GM12874 (cell line): ENCODE measurements around the gene MIOX.

Experiments
- TF ChIP-seq, protein P1 (sequence below): IDR thresholded peaks from 2 replicates; pipeline ENCODE4 v1.5.1; 2011; ENCODE audit warnings: low read depth, mild to moderate bottlenecking, control low read depth, low read length, moderate library complexity; ENCODE audit not compliant: insufficient read depth

Gene MIOX

DNA sequence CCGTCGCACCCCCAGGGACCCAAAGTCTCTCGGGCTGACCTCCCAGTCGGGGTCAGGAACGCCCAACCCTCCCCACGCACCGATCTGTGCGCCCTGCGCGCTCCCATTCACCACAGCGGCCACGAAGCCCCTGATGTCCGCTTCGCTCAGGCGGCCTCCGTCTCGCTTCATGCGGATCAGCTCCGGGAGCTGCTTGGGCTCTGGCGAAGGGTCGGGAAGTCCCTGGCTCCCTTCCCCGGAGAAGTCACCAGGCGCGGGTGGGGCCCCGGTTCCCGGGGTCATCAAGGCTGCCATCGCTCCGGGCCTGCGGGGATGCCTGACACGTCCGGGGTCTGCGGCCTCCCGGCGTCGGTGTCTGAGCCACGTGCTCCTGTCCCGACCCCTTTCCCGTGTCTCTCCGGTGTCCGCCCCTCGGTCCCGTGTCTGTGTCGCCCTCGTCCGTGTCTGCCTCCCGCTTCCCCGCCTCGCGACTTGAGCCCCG is 42.8 kb downstream of the MIOX start:
- TF ChIP-seq, protein P1, sequence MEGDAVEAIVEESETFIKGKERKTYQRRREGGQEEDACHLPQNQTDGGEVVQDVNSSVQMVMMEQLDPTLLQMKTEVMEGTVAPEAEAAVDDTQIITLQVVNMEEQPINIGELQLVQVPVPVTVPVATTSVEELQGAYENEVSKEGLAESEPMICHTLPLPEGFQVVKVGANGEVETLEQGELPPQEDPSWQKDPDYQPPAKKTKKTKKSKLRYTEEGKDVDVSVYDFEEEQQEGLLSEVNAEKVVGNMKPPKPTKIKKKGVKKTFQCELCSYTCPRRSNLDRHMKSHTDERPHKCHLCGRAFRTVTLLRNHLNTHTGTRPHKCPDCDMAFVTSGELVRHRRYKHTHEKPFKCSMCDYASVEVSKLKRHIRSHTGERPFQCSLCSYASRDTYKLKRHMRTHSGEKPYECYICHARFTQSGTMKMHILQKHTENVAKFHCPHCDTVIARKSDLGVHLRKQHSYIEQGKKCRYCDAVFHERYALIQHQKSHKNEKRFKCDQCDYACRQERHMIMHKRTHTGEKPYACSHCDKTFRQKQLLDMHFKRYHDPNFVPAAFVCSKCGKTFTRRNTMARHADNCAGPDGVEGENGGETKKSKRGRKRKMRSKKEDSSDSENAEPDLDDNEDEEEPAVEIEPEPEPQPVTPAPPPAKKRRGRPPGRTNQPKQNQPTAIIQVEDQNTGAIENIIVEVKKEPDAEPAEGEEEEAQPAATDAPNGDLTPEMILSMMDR, result no peak

GRCh38 chr22:50529897-50530579 is 43.4 kb downstream of the MIOX start, which contains the start of gene TYMP:
Gene TYMP (minus strand): TSS chr22:50530012. CDS start chr22:50529709, 303 bp downstream.
- TF ChIP-seq, protein P1, result no peak

- TF ChIP-seq, protein P1, result no peak
Measured at GRCh38 chr22:50530580-50530876, 43.9 kb downstream of the MIOX start.

DNA sequence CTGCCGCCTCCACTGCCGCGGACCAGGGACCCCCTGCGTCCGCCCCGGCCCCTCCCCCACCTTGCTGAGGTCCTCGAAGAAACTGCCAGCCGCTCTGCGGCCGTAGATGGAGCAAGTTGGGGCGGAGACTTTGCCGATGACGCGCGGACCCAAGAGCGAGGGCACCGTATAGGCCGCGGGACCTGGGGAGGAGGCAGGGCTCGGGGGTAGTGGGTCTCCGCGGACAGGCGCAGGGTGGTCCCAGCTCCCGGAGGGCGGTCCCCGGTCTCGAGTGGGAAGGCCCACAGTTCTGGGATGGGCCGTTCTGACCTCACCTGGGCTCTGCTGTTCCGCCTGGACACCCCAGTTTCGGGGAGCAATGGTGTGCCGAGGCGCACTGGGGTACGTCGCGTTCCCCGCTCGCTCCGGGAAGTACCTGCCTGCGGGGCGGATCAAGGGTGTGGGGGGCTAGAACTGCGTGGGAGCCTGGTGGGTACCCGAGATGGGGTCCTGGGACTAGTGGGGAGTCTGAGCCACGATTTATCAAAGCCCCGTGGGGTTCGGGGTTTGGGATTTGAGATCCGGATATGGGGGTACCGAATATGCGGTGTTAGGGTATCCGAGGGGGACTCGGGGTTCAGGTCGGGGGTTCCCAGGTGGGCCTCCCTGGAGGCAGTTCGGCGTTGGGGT is 44.4 kb downstream of the MIOX start:
- TF ChIP-seq, protein P1, result no peak

GRCh38 chr22:50531546-50531961 is 44.9 kb downstream of the MIOX start:
- TF ChIP-seq, protein P1, result no peak

- TF ChIP-seq, protein P1, result no peak
Measured at GRCh38 chr22:50531962-50532674, 45.5 kb downstream of the MIOX start.

GRCh38 chr22:50532824-50533796 is 46.5 kb downstream of the MIOX start:
- TF ChIP-seq, protein P1, result no peak
